CD14-positive monocyte (primary cell): ENCODE data around the gene MIA2. TPM values are rescaled to one million over a fixed set of nuclear protein-coding genes. Genes with fewer than 3 reads are reported as not detected.

ENCODE experiments used
- DNase-seq, 3 donors: peaks; one replicate each; pipeline ENCODE4 v3.0.0-alpha.2; 2011 to 2022
- H2AFZ ChIP-seq: 2 replicates; pipeline ENCODE4 v1.6.0; 2012; ENCODE audit warnings: mild to moderate bottlenecking, low read depth, low read length, inconsistent platforms; ENCODE audit not compliant: insufficient read depth, poor library complexity, severe bottlenecking
- H3K27ac ChIP-seq, 2 donors: 1 replicate in 1 of 2; 2 replicates in 1 of 2; pipeline ENCODE4 v1.5.1; 2012 to 2013; ENCODE audit warnings: low read length in 2 of 2, control low read depth in 1 of 2, inconsistent platforms in 1 of 2, low read depth in 1 of 2, mild to moderate bottlenecking in 1 of 2
- H3K27me3 ChIP-seq, 2 donors: one replicate each; pipeline versions ENCODE4 v1.6.0 to v1.6.1; 2011 to 2013; ENCODE audit warnings: low read length in 2 of 2; ENCODE audit not compliant: control insufficient read depth in 2 of 2, insufficient read depth in 2 of 2
- H3K36me3 ChIP-seq, 2 donors: replicated peaks in 1 of 2; 1 replicate in 1 of 2; 2 replicates in 1 of 2; pipeline versions ENCODE4 v1.5.1 to v1.6.1; 2012 to 2013; ENCODE audit warnings: low read length in 2 of 2, control low read depth in 1 of 2, inconsistent platforms in 1 of 2, mild to moderate bottlenecking in 1 of 2; ENCODE audit not compliant: insufficient read depth in 2 of 2, control insufficient read depth in 1 of 2
- H3K4me1 ChIP-seq, 2 donors: 1 replicate in 1 of 2; 2 replicates in 1 of 2; pipeline versions ENCODE4 v1.5.1 to v1.6.1; 2012 to 2013; ENCODE audit warnings: low read length in 2 of 2, control low read depth in 1 of 2, inconsistent platforms in 1 of 2, mild to moderate bottlenecking in 1 of 2, moderate library complexity in 1 of 2; ENCODE audit not compliant: insufficient read depth in 2 of 2, control insufficient read depth in 1 of 2
- H3K4me2 ChIP-seq: replicated peaks from 2 replicates; pipeline ENCODE3; 2012; ENCODE audit warnings: low read length, moderate library complexity, mild to moderate bottlenecking; ENCODE audit not compliant: poor library complexity, severe bottlenecking; ENCODE audit errors: extremely low read depth
- H3K4me3 ChIP-seq, 3 experiments: fragments of 200-600 bp in 1 of 3; sonication (generic) in 1 of 3; replicated peaks in 1 of 3; 1 replicate in 2 of 3; 2 replicates in 1 of 3; pipeline ENCODE4 v1.5.1; 2011 to 2013; ENCODE audit warnings: low read length in 3 of 3, mild to moderate bottlenecking in 3 of 3, control low read depth in 2 of 3, low read depth in 2 of 3, inconsistent platforms in 1 of 3, moderate library complexity in 1 of 3
- H3K79me2 ChIP-seq: 2 replicates; pipeline ENCODE4 v1.6.0; 2012; ENCODE audit warnings: mild to moderate bottlenecking, control low read depth, inconsistent platforms, low read length, moderate library complexity; ENCODE audit not compliant: insufficient read depth
- H3K9ac ChIP-seq: 2 replicates; pipeline ENCODE4 v1.6.0; 2017; ENCODE audit warnings: low read length, mild to moderate bottlenecking; ENCODE audit not compliant: insufficient read depth, poor library complexity, severe bottlenecking
- H3K9me3 ChIP-seq, 2 donors: replicated peaks in 1 of 2; 1 replicate in 1 of 2; 2 replicates in 1 of 2; pipeline versions ENCODE4 v1.5.1 to v1.6.1; 2012 to 2013; ENCODE audit warnings: low read length in 2 of 2, control low read depth in 1 of 2; ENCODE audit not compliant: control insufficient read depth in 1 of 2, insufficient read depth in 1 of 2
- H4K20me1 ChIP-seq: 2 replicates; pipeline ENCODE4 v1.6.0; 2012; ENCODE audit warnings: mild to moderate bottlenecking, low read length, control low read depth, moderate library complexity; ENCODE audit not compliant: insufficient read depth
- H3K27ac Mint-ChIP-seq, 7 donors: one replicate each; pipeline ENCODE4 v1.8.0; 2020; ENCODE audit warnings: mild to moderate bottlenecking in 7 of 7, mixed read lengths in 7 of 7, moderate library complexity in 6 of 7, inconsistent platforms in 2 of 7
- H3K27me3 Mint-ChIP-seq, 3 donors: one replicate each; pipeline ENCODE4 v1.8.0; 2021 to 2022; ENCODE audit warnings: low read depth in 3 of 3, mild to moderate bottlenecking in 3 of 3, mixed read lengths in 3 of 3, moderate library complexity in 3 of 3, inconsistent platforms in 1 of 3
- H3K36me3 Mint-ChIP-seq, 2 donors: one replicate each; pipeline ENCODE4 v1.8.0; 2020; ENCODE audit warnings: mixed read lengths in 2 of 2, inconsistent platforms in 1 of 2, mild to moderate bottlenecking in 1 of 2
- H3K4me1 Mint-ChIP-seq: one replicate; pipeline ENCODE4 v1.8.0; 2020; ENCODE audit warnings: mild to moderate bottlenecking, mixed read lengths
- H3K4me3 Mint-ChIP-seq, 2 donors: one replicate each; pipeline ENCODE4 v1.8.0; 2020; ENCODE audit warnings: mild to moderate bottlenecking in 2 of 2, mixed read lengths in 2 of 2, moderate library complexity in 1 of 2
- H3K9me3 Mint-ChIP-seq, 7 donors: one replicate each; pipeline ENCODE4 v1.8.0; 2020 to 2022; ENCODE audit warnings: mixed read lengths in 7 of 7, mild to moderate bottlenecking in 6 of 7, moderate library complexity in 6 of 7, inconsistent platforms in 2 of 7
- WGBS: methylation state at CpG from one replicate; pipeline ENCODE4 v1.1.5; 2013; ENCODE audit warnings: missing lambda C conversion rate; ENCODE audit not compliant: insufficient coverage; 5-methylcytosine and 5-hydroxymethylcytosine counted together
- intact Hi-C, 2 donors: fragments of 100-400 bp; cut with micrococcal nuclease; formaldehyde crosslinking; loops; one replicate each; pipeline versions ENCODE4 v1.15.0 to v1.15.1; 2023
- polyA plus RNA-seq, 3 donors: library from polyadenylated mRNA; depleted of rRNA in 1 of 3; unstranded in 2 of 3; stranded (reverse) in 1 of 3; fragments of 300-500 nt in 2 of 3; fragments of >200 nt in 1 of 3; fragmentation: Illumina TruSeq in 2 of 3; gene quantifications; 1 replicate in 2 of 3; 2 replicates in 1 of 3; pipeline ENCODE4 v1.2.3, GENCODE V29; 2012 to 2021
- TF ChIP-seq, protein P1 (sequence below): fragments of 200-600 bp; IDR thresholded peaks from one replicate; pipeline ENCODE4 v1.8.0; 2022; ENCODE audit warnings: antibody characterized with exemption, mild to moderate bottlenecking

Gene MIA2
- polyA plus RNA-seq, 3 donors = 19.1 to 24.6 (median 20.0) TPM

GRCh38 chr14:39435241-39435640, 201.5 kb downstream of the MIA2 start:
- H3K9me3 ChIP-seq = no peaks in the 10 kb centered on the region
- H3K27me3 Mint-ChIP-seq = no peaks in the 10 kb centered on the region
- TF ChIP-seq, protein P1, sequence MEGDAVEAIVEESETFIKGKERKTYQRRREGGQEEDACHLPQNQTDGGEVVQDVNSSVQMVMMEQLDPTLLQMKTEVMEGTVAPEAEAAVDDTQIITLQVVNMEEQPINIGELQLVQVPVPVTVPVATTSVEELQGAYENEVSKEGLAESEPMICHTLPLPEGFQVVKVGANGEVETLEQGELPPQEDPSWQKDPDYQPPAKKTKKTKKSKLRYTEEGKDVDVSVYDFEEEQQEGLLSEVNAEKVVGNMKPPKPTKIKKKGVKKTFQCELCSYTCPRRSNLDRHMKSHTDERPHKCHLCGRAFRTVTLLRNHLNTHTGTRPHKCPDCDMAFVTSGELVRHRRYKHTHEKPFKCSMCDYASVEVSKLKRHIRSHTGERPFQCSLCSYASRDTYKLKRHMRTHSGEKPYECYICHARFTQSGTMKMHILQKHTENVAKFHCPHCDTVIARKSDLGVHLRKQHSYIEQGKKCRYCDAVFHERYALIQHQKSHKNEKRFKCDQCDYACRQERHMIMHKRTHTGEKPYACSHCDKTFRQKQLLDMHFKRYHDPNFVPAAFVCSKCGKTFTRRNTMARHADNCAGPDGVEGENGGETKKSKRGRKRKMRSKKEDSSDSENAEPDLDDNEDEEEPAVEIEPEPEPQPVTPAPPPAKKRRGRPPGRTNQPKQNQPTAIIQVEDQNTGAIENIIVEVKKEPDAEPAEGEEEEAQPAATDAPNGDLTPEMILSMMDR = no peak
- no peak overlapping the region for H3K4me2 ChIP-seq
- H3K27ac ChIP-seq = no peak overlapping the region
- H3K4me1 Mint-ChIP-seq = peaks cover 20% of the 10 kb centered on the region
- H3K9ac ChIP-seq = no peak overlapping the region
- DNase-seq = no peak
- H3K27me3 ChIP-seq = no peaks in the 10 kb centered on the region
- H3K9me3 Mint-ChIP-seq = no peaks in the 10 kb centered on the region
- peaks cover 14% of the 10 kb centered on the region for H4K20me1 ChIP-seq
- no peak overlapping the region for H3K4me3 Mint-ChIP-seq
- no peaks in the 10 kb centered on the region for H3K36me3 ChIP-seq
- WGBS = no CpG with 5 or more reads among the region's 6 CpGs
- no peak overlapping the region for H3K27ac Mint-ChIP-seq
- intact Hi-C loops = loop anchor here (10.0 kb wide), 1 partner anchor 330 kb away; the partner anchor contains the start of gene SEC23A (in 2 of the 2)
- no peak overlapping the region for H2AFZ ChIP-seq
- H3K79me2 ChIP-seq = peaks cover 15% of the 10 kb centered on the region
- H3K4me1 ChIP-seq = peaks cover 18 to 19% of the 10 kb centered on the region in 2 donors
- H3K4me3 ChIP-seq = no peak overlapping the region
- peaks cover 0 to 2% of the 10 kb centered on the region in 2 donors for H3K36me3 Mint-ChIP-seq

Other genes with a start within 250 kb of the MIA2 start
- 10 to 100 TPM; 13.8 to 37.3 (median 36.4) TPM for gene SEC23A, start 130.7 kb upstream of the MIA2 start, polyA plus RNA-seq
- gene GEMIN2, start 119.6 kb upstream of the MIA2 start, polyA plus RNA-seq = 10 to 100 TPM in 2 of 3 donors, 1 to 10 TPM in 1; 6.1 to 11.8 (median 10.2) TPM
- 10 to 100 TPM in 2 of 3 donors, 1 to 10 TPM in 1; 9.6 to 16.9 (median 11.8) TPM for gene TRAPPC6B, start 63.6 kb upstream of the MIA2 start, polyA plus RNA-seq
- gene PNN, start 58.7 kb upstream of the MIA2 start, polyA plus RNA-seq = 10 to 100 TPM in 1 of 3 donors, 1 to 10 TPM in 2; 4.7 to 34.9 (median 9.0) TPM
- 10 to 100 TPM in 2 of 3 donors, 1 to 10 TPM in 1; 9.0 to 14.8 (median 14.1) TPM for gene FBXO33, start 198.5 kb downstream of the MIA2 start, polyA plus RNA-seq